GM12891 (cell line): ENCODE measurements around the gene MNT. TPM values are rescaled to one million over a fixed set of nuclear protein-coding genes. Genes with fewer than 3 reads are reported as not detected.
"Not testable (repeated sequence)": the region's sequence is repeated elsewhere in the genome, so short reads cannot be mapped to it uniquely, and the experiment has no call there.

Experiments
- DNase-seq: peaks from one replicate; pipeline ENCODE4 v3.0.0; 2011; ENCODE audit warnings: low spot score; ENCODE audit not compliant: insufficient read length
- FAIRE-seq: peaks from 2 replicates; lab custom pipeline; 2011; peaks lifted over from hg19 to GRCh38; lab: Jason Lieb, UNC
- PAX5 ChIP-seq: IDR thresholded peaks from 2 replicates; pipeline ENCODE4 v1.6.1; 2011; ENCODE audit warnings: low read length, moderate library complexity, mild to moderate bottlenecking; ENCODE audit not compliant: insufficient read depth, severe bottlenecking
- POLR2A ChIP-seq: IDR thresholded peaks from 2 replicates; pipeline ENCODE4 v1.6.1; 2011; ENCODE audit warnings: low read depth, low read length, control low read depth
- POLR2AphosphoS5 ChIP-seq: IDR thresholded peaks from 2 replicates; pipeline ENCODE4 v1.6.1; 2011; ENCODE audit warnings: low read depth, low read length, control low read depth
- POU2F2 ChIP-seq: IDR thresholded peaks from 2 replicates; pipeline ENCODE4 v1.6.1; 2011; ENCODE audit warnings: low read depth, mild to moderate bottlenecking, control low read depth, low read length, moderate library complexity
- SPI1 ChIP-seq: IDR thresholded peaks from 2 replicates; pipeline ENCODE4 v1.6.1; 2011; ENCODE audit warnings: low read depth, low read length, control low read depth
- TAF1 ChIP-seq: IDR thresholded peaks from 2 replicates; pipeline ENCODE4 v1.6.1; 2011; ENCODE audit warnings: low read depth, low read length, control low read depth
- polyA plus RNA-seq: library from polyadenylated mRNA; unstranded; fragments of >200 nt; gene quantifications from one replicate; pipeline ENCODE4 v1.2.1, GENCODE V29; 2012; ENCODE audit warnings: low read depth, missing spikeins, inconsistent platforms; ENCODE audit not compliant: missing spikeins

Gene MNT, protein sequence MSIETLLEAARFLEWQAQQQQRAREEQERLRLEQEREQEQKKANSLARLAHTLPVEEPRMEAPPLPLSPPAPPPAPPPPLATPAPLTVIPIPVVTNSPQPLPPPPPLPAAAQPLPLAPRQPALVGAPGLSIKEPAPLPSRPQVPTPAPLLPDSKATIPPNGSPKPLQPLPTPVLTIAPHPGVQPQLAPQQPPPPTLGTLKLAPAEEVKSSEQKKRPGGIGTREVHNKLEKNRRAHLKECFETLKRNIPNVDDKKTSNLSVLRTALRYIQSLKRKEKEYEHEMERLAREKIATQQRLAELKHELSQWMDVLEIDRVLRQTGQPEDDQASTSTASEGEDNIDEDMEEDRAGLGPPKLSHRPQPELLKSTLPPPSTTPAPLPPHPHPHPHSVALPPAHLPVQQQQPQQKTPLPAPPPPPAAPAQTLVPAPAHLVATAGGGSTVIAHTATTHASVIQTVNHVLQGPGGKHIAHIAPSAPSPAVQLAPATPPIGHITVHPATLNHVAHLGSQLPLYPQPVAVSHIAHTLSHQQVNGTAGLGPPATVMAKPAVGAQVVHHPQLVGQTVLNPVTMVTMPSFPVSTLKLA
- polyA plus RNA-seq: 7.7 TPM

DNA sequence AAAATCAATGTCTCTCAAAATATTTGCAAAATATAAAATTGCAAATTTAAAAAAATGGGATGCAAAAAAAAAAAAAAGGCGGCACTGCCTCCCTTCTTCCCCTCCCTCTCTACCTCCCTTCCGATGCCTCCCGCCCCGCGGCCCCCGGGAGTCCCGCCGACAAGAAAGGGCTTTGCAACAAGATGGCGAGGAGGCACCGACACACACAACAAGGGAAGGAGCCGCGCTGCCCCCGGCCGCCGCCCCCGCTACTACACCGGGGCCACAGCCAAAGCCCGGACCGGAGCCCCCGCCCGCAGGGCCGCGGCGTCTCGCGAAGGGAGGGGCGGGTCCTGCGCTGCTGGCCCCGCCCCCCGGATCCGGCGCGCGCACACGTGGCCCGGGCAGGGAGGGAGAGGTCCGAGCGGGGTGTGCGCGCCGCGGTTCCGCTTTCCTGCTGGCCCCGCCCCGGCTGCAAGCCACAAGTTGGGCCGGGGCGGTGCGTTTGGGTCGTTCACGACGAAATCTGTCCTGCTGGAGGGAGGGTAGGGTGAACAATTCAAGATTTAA, at the start of gene MNT:
TSS of gene MNT (minus strand) at position 184 of the 549 bp plus-strand sequence. CDS start 348 bp downstream, outside the sequence.
- DNase-seq (peak; percentile 85), FAIRE-seq (no peak)
- TF ChIP-seq POLR2A: peak; percentile 74
- TF ChIP-seq SPI1: peak; percentile 84
- peak; percentile 90 for TF ChIP-seq TAF1
- TF ChIP-seq POLR2AphosphoS5: peak; percentile 51; the same call in 1 of the 2 replicates
- no peak for TF ChIP-seq PAX5
- no peak for TF ChIP-seq POU2F2

DNA sequence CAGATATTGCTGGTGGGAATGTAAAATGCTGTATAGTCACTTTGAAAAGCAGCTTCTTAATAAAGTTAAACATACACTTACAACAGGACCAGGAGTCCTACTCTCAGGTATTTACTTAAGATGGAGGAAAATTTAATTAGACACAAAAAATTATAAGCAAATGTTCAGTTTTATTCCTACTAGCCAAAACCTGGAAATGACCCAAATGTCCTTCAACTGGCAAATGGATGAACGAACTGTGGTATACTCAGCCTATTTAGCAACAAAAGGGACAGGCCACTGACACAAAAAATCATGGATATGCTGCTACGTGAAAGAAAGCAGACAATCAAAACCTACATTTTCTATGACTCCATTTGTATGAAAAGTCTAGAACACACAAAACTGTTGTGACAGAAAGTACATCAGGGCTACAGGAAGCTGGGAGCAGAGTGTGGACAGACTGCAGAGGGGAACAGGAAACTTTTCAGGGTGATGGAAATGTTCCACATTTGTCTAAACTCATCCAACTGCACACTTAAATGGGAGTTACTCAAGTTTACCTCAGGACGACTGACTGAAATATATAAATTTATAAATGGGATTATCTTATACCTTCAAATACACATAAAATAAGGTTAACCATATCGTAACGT, 49.3 kb upstream of the MNT start:
- TF ChIP-seq SPI1 (no peak), PAX5 (no peak), POLR2A (no peak), POLR2AphosphoS5 (no peak), POU2F2 (no peak), TAF1 (no peak)
- no peak for DNase-seq
- no peak for FAIRE-seq

DNA sequence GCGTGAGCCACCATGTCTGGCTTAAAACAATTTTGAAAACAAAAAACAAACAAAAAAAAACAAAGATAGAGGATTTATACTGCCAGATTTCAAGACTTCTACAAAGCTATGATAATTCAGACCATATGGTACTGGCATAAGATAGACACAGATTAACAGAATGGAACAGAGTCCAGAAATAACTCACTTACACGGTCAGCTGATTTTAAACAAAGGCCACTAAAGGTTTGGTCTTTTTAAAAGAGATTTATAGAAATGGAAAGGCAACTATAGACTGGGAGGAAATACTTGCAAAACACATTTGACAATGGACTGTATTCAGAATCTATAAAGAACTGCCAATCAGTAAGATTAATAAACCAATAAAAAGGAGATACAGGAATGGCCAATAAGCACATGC, 48.6 kb upstream of the MNT start:
- FAIRE-seq (no peak), DNase-seq (no peak)
- TF ChIP-seq POU2F2: no peak
- TF ChIP-seq PAX5: no peak
- no peak for TF ChIP-seq POLR2A
- no peak for TF ChIP-seq TAF1
- no peak for TF ChIP-seq POLR2AphosphoS5
- no peak for TF ChIP-seq SPI1

DNA sequence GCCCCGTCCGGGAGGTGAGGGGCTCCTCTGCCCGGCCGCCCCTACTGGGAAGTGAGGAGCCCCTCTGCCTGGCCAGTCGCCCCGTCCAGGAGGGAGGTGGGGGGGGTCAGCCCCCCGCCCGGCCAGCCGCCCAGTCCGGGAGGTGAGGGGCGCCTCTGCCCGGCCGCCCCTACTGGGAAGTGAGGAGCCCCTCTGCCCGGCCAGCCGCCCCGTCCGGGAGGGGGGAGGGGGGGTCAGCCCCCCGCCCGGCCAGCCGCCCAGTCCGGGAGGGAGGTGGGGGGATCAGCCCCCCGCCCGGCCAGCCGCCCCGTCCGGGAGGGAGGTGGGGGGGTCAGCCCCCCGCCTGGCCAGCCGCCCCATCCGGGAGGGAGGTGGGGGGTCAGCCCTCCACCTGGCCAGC, 46.6 kb upstream of the MNT start:
- DNase-seq, FAIRE-seq: not testable (repeated sequence)

DNA sequence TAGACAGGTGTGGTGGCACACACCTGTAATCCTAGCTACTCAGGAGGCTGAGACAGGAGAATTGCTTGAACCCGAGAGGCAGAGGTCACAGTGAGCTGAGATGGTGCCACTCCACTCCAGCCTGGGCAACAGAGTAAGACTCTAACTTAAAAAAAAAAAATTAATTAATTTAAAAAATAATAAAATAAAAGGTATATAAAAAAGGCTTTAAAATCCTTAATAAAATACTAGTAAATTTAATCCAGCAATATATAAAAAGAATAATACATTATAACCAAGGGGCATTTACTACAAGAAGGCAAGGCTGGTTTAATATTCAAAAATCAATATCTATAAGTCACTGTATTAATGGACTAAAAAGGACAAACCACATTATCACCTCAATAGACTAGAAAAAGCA, 44.8 kb upstream of the MNT start:
- TF ChIP-seq TAF1 (no peak), POU2F2 (no peak), POLR2AphosphoS5 (no peak), POLR2A (no peak), PAX5 (no peak), SPI1 (no peak)
- no peak for DNase-seq
- FAIRE-seq: no peak

DNA sequence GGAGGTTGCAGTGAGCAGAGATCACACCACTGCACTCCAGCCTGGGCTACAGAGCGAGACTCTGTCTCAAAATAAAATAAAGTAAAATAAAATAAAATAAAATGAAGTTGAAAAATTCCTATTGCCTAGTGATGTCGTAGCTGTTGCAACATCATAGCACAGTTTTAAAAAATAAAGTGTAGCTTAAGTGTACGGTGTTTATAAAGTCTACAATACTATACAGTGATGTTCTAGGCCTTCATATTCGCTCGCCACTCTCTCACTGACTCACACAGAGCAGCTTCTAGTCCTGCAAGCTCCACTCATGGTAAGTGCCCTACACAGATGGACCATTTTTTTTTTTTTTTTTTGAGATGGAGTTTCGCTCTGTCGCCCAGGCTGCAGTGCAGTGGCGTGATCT, 43.5 kb upstream of the MNT start:
- TF ChIP-seq SPI1 (no peak), POU2F2 (no peak), PAX5 (no peak), TAF1 (no peak), POLR2A (no peak), POLR2AphosphoS5 (no peak)
- FAIRE-seq (no peak), DNase-seq (no peak)

DNA sequence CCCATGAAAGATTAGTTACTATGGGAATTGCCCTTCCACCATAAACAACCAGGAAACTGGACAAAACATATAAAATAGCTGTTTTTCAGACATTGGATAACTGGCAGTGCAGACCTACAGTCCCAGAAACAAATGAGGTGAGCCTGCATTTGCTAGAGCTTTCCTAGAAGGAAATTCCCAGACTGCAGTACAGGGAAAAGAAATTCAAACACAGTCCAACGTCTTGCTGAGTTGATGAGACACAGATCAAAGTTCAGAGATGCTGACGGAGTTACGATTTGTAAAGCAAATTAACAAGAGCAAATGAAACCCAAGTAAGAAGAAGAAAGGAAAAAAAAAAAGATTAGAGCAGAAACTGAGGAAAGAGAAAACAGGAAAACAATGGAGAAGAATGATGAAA, 41.3 kb upstream of the MNT start:
- DNase-seq: no peak
- no peak for FAIRE-seq
- no peak for TF ChIP-seq PAX5
- no peak for TF ChIP-seq SPI1
- no peak for TF ChIP-seq POLR2AphosphoS5
- TF ChIP-seq TAF1: no peak
- TF ChIP-seq POU2F2: no peak
- TF ChIP-seq POLR2A: no peak

DNA sequence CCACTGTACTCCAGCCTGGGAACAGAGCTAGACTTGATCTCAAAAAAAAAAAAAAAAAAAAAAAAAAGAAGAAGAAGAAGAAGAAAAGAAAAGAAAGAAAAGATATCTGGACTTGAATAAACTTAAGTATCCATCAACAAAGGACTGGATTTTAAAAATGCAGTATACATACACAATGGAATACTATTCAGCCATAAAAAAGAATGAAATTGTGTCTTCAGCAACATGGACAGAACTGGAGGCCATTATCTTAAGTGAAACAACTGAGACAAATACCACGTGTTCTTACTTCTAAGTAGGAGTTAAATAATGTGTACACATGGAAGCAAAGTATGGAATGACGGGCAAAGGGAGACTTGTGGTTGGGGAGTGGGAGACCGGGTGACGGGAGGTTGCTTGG, 40.1 kb upstream of the MNT start:
- DNase-seq: no peak
- FAIRE-seq: no peak
- TF ChIP-seq POLR2A: no peak
- no peak for TF ChIP-seq POLR2AphosphoS5
- no peak for TF ChIP-seq SPI1
- no peak for TF ChIP-seq POU2F2
- TF ChIP-seq TAF1: no peak
- TF ChIP-seq PAX5: no peak

DNA sequence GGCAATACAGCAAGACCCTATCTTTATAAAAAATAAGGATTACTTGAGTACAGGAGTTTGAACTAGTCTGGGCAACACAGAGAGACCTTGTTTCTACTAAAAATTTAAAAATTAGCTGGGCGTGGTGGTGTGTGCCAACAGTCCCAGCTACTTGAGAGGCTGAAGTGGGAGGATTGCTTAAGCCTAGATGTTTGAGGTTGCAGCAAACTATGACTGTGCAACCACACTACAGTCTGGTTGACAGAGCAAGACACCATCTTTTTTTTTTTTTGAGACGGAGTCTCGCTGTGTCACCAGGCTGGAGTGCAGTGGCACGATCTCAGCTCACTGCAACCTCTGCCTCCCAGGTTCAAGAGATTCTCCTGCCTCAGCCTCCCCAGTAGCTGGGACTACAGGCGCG, 39.1 kb upstream of the MNT start:
- FAIRE-seq, DNase-seq: not testable (repeated sequence)
